Breast epithelium (tissue), 3 donors: ENCODE measurements around the gene MPPED2.

Source experiments
- POLR2A ChIP-seq: fragments of 450-650 bp; IDR thresholded peaks from one replicate; pipeline ENCODE4 v1.6.1; 2016; ENCODE audit warnings: antibody characterized with exemption, mild to moderate bottlenecking, moderate library complexity
- TF ChIP-seq, protein P1 (sequence below), 3 donors: fragments of 450-650 bp; IDR thresholded peaks; one replicate each; pipeline ENCODE4 v1.5.1; 2016 to 2017; ENCODE audit warnings: antibody characterized with exemption in 3 of 3, mild to moderate bottlenecking in 3 of 3, moderate library complexity in 3 of 3

DNA sequence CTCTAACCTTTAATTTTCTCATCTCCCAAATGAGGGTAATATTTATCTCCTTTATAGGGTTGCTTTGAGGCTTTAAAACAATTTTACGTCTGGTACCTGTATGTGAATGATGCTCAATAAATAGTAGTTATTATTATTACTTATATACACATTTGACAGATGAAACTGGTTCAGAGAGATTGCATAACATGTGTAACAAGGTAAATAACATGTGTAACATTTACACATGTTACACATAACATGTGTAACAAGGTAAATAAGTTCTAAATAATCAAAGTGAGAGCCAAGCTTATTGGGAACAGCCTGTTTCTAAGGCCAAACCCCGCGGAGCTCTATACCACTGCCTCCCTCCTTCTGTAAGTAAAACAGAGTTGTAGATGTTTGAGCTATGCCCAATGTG lies 100.9 kb downstream of the MPPED2 start:
- TF ChIP-seq, protein P1, sequence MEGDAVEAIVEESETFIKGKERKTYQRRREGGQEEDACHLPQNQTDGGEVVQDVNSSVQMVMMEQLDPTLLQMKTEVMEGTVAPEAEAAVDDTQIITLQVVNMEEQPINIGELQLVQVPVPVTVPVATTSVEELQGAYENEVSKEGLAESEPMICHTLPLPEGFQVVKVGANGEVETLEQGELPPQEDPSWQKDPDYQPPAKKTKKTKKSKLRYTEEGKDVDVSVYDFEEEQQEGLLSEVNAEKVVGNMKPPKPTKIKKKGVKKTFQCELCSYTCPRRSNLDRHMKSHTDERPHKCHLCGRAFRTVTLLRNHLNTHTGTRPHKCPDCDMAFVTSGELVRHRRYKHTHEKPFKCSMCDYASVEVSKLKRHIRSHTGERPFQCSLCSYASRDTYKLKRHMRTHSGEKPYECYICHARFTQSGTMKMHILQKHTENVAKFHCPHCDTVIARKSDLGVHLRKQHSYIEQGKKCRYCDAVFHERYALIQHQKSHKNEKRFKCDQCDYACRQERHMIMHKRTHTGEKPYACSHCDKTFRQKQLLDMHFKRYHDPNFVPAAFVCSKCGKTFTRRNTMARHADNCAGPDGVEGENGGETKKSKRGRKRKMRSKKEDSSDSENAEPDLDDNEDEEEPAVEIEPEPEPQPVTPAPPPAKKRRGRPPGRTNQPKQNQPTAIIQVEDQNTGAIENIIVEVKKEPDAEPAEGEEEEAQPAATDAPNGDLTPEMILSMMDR (IDR thresholded peaks at IDR 0.05), result no peak
- no peak for TF ChIP-seq POLR2A
